ENCODE results near the gene RCVRN.

Gene RCVRN

DNA sequence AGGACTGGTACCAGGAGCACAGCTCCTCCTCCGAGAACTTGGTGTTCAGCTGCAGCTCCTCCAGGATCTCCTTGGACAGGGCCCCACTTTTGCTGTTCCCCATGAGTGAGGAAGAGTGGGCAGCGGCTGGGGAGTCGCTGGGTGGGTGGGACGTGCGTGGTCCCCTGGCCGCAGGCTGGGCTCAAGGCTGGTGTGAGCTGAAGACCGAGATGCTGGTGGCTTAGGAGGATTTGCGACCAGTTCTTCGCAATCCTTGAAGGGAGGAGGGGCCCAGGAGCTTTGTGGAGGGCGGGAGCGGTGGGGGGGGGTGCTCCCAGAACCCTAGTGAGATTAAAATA lies at the start of gene RCVRN:
Gene RCVRN, minus strand, starts transcription at position 194 of the 338 bp plus-strand sequence. Its CDS starts 91 bp downstream, at position 103.
- DNase-seq, result no peak

DNA sequence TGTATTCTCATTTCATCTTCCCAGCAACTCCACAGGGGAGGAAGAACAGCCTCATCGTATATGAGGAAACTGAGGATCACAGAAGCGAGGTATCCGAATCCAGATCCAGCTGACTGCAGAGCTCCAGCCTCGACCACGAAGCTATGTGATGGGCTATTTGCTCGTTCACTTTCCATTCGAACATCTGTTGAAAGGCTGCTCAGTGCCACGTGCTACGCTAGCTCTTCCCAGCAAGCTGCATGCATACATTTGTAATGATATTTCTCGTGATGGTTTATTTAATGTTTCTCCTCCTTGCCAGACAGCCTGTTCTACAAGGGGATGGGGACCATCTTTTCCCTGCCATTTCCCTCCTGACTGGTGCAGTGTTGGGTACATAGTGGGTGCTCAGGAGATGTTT lies 48.4 kb upstream of the RCVRN start:
- DNase-seq, result no peak

DNA sequence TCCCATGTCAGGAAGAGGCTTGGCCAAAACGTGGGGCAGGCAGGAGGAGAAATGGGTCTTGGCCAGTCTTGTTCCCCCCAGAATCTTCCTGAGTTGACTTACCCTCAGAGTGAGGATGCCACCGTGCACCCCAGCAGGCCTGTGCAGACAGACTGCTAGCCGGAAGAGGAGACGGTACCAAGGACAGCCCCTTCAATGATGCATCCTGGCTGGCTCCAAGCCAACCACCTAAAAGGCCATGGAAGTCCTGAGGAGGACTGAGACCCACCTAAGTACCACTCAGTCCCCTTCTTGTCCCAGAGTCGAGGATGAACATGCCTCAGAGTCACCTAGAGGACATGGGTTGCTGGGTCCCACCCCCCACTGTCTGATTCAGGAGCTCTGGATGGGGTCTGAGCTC lies 46.7 kb upstream of the RCVRN start:
- no peak for DNase-seq

DNA sequence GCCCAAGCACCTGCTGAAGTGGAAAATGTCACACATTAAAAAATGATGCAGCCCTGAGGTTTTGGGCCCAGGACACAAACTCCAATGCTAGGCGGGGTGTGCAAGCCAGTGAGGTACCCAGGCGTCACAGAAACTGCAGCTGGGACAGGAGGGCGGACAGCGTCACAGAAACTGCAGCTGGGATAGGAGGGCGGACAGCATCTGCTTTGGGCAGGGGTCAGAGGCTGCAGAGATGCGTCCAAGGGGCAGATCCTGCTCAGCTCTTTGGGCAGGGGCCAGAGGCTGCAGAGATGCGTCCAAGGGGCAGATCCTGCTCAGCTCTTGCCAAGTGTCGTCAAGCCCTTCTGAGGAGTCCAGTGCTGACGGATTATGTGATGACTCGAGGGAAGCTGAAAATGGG lies 43.9 kb upstream of the RCVRN start:
- DNase-seq, result no peak

DNA sequence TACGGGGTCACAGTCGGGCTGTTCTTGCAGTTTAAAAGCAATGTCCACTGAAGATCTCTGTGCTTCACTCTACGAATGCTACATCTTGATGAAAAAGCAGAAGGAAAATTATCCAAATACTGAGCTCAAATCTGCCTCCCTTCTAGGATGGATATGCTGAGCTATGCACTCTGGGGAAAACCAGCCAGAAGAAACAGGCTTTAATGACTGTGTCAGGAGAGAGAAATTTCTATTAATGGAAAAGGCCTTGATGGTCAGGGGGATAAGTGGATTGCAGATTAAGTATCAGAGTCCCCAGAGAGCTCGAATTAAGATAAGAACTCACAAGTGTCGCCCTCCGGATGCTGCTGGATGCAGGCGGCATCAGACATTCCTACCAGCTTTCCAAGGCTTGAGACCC lies 39.6 kb upstream of the RCVRN start:
- DNase-seq, result no peak

DNA sequence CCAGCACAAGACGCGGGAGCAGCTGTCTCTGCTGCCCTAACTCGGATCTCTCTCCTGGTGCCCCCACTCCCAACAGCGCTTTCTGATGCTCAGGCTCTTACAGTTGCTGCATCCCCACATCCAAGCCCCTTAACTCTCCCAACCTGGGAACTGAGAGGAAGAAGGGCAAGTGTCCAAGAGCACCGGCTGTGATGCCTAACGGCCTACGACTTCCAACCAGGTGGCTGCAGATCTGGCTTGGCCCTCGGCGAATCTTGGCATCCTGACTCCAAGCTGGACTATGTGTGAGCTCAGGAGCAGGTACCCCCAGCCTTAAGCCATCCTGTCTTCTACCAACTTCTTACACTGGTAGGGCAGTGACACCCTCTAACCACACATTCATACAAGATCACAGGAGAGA lies 38.3 kb upstream of the RCVRN start:
- DNase-seq, result no peak

DNA sequence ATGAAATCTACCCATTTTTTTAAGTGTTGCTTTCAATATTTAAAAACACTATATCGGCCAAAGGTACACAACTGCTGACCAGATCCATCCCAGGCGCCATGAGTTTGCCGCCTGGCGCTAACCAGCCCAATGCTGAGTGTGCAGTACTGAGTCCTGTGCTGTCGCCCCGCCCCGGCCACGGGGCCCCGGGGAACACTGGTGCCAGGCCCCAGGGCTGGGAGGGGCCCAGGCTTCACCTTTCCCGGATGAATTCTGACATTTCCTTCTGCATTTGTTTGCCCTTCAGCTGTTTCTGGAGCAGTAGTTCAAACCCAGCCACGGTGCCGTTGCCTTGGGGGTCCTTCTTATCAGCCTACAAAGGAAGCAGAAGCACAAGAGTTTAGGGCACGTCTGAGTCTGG lies 37.8 kb upstream of the RCVRN start:
- DNase-seq, result no peak

DNA sequence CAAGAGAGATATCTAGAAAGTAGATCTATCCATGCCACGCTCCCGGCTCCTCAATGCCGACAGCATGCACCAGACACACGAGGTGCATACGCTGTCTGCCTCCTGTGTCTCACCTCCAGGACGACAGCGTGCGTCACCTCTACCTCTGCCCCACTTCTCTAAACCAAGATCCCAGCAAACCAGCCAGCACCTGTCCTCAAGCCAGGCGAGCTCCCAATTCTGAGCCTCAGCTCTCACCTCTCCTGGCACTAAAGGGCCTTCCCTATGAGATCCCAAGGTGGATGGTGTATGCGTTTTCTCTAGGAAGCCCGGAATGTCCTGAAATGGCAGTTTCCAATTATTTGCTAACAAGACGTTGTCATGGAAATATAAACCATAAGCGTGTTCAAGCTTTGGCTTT lies 36.2 kb upstream of the RCVRN start:
- no peak for DNase-seq

DNA sequence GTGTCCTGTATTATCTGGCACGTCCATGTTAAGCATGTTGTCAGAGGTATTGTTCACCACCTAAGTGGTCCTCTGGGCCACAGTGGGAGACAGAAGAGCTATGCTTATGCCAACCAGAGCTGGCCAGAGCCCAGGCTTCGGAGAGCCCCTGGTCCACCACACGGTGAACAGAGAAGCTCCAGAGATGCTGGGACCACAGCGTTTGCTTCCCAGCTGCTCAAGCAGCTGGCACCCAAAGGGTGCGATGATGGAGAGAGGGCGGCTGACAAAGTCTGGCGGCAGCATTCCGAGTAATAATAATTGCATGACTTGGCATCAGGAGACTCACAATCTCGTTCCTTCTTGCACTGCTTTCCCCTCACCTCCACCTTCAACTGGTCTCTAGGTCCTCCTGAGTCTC lies 35.8 kb upstream of the RCVRN start:
- no peak for DNase-seq

DNA sequence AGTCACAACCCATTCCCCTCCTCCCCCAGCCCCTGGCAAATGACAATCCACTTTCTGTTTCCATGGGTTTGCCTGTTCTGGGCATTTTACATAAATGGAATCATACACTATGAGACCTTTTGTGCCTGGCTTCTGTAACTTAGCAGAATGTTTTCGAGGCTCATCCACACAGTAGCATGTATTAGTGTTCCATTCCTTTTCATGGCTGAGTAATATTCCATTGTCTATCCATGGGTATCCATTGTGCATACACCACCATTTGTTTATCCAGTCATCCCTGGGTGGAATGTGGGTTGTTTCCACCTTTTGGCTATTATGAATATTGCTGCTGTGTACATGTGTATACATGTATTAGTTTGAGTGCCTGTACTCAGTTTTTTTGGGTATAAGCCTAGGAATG lies 33.7 kb upstream of the RCVRN start:
- DNase-seq, result no peak

DNA sequence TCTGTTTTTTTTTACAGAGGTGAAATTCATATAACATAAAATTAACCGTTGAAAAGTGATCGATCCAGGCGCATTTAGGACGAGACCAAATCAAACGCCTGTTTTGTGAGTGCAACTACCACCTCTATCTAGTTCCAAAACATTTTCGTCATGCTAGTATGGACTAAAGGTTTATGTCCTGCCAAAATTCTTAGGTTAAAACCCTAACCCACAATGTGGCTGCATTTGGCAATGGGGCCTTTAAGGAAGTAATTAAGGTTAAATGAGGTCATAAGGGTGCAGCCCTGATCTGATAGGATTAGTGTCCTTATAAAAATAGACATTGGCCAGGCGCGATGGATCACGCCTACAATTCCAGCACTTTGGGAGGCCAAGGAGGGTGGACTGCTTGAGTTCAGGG lies 32.8 kb upstream of the RCVRN start:
- DNase-seq, result no peak

DNA sequence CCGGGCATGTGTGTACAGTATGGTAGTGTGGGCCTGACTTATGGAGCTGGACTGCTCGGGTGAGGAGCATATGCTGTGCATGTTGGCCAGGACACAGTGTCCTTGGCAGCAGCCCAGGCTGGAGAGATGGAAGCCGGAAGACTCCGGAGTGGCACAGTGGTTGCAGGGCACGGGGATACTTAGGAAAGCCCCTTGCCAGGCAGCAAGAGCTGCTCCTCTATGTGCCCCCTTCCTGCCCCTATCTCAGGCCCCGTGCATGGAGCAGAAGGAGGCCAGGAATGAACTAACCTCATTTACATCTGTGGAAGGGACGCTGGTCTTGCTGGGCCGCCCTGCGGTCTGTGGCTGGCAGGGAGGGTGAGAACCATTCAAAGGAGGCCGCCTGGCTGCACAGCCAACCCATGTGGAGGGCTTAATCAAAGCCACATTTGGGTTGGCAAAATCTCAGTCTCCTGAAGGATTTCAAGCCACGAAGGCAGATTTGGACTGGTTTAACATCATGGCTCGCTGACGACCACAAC lies 32.2 kb upstream of the RCVRN start:
- no peak for DNase-seq

DNA sequence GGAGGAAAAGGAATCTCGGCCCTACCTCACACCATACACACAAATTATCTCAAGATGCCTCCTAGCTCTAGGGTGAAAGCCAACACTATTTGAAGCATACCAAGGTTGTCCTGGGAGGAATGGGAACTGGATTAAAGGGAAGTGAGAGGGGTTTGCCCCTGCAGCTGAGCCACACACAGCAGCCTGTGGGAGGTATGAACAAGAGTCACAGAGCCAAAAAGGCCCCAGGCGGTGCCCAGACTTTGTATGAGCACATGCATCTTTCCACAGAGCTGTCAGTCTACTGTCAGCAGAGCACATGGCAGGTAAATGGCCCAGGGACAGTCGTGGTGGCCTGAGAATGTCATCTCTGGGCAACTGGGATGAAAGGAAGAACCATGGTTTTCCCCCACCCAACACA lies 31.0 kb upstream of the RCVRN start:
- DNase-seq, result no peak

DNA sequence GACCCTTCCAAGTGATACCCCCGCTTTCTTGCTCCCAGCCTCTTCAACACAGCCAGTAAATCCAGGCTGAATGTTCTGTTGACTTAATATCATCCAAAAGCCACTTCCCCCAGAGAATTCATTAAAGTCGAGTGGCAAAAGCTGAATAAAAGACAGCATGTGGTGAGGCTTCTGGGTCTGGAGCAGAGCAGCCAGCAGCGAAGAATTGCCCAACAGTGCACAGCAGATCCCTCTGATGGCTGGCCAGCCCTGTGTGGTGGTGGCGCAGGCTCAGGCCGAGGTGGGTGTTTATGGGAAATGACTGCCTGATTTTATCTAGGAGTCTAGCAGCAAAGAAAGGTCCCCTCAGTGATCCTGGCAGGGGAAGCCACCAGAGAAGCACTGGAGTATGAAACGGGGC lies 30.3 kb upstream of the RCVRN start:
- no peak for DNase-seq

DNA sequence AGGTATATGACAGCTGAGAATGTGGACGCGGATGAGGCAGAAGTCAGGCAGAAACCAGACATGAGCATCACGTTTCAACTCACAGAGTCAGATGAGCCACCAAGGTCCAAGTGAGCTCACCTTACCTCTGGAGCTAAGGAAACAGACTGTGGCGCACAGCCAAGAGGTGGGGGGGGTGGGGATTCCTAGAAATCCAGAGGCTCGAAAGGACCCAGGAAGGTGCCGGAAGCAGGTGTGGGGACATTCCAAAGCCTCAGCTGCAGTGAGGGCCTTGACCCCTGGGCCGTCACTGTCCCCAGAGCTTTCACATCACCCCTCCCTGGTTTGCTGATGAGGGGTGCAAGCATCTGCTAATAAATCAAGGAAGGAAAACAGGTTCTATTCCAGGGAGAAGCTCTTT lies 29.3 kb upstream of the RCVRN start:
- DNase-seq, result no peak

DNA sequence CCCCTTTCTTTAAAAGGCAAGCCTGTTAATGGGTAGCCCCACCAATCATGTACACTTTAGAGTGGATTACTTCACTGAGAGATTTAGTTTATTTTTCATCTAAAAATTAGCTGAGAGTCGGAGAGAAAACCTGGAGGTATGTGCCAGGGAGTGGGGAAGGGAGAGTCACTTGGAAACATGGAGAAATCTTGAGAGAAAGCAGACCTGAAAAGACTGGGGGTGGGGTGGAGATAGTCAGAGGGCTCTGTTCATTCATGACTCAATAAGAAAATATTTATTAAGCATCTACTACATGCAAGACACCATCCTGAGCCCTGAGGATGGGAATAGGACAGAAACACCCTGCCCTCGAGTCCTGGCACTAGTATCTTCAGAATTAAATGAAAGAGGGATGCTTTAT lies 27.4 kb upstream of the RCVRN start:
- DNase-seq, result no peak

DNA sequence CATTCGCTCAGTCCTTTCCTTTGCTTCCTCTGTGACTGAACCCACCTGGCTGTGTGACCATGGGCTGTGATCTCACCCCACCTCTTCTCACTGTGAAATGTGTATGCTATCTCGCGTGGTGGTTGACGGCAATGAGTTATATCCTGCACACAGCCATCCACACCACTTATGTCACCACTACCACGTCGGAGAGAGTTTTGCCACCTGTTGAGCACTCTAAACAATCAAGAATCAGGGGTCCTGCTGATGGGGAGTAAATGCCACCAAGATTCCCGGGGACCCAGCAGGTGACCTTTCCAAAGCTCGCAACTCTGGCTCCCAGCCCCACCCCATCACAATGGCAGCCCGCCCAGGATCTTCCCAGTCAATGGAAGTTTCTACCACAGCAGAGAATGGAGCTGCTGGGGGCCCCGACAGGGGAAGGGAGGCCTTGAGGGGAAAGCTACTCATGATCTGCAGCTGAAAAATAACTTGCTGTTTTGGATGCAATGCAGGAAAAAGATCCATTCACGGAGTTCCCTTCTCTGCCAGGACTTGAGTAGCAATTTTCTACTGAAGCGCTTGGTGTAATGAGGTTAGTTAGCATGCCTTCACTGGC lies 26.2 kb upstream of the RCVRN start:
- no peak for DNase-seq

DNA sequence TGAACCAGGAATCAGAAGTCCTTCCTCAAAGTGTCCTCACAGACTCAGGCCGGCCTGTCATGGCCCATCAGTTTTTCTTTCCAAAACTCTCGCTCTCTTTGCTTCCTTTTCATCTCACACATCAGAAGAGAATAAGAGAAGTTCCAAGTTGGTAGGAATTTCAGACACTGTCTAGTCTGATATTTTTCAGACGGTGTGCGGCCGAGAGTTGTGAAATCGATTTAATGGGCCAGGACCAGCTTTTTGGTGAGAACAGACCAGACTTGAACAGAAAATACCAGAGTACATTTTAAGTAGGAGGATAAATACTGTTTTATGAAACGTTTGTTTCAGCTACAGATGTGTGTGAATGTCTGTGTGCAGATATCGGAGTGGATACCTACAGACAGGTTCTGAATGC lies 24.8 kb upstream of the RCVRN start:
- DNase-seq, result no peak

DNA sequence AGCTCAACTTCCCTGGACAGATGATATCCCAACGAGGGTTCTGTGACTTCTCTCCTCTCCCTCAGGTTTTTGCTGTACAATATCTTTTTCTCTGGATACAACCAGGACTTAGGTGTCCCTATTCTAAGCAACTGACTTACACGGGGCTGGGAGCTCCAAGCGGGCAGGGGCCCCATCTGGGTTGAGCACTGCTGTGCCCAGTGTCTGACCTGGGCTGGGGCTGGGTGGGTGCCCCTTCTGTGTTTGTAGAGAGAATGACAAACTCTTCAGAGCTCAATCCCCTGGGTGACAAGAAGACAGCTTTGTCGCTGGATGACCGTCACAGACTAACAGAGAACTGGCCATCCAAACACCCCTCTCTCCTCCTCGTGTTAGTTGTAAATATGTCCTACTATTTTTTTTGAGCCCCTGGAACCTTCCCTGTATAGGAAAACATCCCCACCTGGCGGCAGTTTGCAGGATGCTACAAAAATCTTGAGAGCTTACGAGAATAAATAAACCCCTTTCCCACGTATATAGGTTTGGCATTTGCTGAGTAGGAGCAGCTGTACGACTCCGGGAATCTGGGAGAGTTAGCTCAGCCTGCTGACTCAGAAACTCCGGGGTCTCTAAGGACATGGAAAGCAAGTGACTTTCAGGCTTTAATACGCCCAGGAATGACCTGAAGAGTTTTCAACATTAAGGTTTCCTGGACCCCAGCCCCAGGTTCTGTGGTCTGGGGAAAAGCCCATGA lies 23.7 kb upstream of the RCVRN start:
- no peak for DNase-seq

DNA sequence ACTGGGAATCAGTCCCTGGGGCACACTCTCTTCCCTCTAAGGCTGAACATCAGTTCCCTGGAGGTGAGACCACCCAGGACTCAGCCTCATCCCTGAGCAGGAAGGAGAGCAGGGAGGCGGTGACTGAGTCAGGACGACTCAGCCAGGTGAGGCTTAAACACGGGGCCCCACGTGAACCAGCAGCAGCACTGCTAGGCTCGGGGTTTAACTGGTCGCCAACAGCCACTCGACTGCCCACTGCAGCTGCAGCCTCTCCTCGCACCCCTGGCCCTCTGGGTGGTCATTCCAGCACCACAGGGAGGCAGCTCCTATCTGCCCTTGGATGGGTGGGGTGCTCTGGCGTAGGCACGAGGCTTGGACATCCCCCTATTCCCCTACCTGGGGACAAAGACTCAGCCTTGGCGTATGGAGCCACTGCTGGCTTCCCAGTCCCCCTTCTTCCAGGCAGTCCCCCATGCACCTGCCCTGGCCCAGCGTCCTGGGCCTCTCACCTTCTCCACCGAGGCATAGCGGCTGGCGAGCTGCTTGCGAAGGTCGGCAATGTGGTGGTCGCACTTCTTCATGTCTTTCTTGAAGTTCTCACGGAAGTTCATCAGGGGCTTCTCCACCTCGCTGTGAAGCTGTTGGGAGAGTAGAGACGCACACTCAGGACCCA lies 21.2 kb upstream of the RCVRN start:
- DNase-seq, result no peak

DNA sequence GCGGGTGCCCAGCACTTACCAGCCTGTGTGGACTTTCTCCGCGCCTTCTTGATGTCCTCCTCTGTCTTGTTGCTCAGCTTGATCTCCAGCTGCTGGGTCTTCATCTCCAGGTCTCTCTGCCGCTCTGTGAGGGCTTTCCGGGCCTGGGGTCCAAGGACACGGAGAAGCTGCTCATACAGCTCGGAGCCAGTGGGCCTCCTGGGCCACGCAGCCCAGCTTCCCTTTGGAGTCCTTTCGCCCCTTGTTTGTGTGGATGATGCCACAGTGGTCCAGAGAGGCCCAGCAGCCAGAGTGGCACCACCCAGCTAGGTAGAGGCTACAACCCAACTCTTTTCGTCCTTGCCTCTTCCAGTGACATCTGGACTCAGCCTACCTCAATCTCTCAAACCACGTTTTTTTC lies 20.4 kb upstream of the RCVRN start:
- no peak for DNase-seq

DNA sequence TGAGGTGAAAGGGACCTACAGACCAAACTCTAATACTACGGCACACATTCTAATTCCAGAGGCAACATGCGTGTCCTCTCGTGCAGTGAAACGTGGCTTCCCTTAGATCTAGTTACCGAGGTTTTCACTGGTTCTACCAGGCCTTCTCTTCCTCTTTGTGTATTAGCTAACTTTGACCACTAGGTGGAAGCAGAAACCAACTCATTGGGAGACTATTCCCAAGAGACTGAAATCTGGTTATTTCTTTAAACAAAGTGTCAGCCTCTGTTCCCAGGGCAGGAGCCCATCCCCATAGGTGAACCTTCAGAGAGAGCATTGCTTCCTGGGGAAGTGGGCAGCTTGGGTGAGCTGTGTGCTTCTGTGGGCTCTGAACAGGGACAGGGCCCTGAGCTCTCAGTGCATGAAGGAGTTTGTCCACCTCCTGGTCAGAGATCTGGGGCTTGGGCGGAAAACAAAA lies 19.7 kb upstream of the RCVRN start:
- peak; percentile 44 for DNase-seq

DNA sequence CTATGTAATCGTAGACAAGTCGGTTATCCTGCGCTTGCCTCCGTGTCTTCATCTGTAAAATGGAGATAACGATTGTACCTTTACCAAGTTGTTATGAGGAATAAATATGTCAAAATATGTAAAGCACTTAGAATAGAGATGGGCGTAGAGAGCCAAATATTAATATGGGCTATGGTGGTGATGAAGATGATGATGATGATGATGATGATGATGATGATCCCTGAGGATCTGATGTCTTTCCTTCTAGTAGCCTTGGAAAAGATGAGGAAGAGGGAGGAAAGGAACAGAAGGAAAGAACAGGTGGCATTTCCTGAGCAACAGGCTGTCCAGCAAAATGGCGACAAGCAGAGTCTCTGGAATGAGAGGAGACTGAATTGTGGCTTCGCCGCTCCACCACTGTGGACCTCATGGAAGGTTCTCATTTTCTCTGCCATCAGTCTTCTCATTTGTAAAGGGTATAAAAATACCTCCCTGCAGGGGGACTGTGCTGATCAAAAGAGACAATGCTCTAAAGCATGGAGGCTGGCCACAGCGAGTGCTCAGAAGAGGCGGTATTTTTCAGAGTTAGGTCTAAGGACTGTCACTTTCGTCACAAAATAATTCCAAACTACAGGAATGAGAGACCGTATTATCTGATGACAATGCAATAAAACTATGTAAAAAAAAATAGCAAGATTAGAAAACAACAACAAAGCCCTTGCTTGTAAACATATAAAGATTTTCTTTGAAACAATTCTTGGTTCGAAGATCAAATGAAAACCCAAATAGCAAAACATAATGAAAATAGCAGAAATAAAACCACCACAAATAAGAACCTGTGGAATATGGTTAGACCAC lies 17.2 kb upstream of the RCVRN start:
- no peak for DNase-seq
